Panc1 (cell line): Measurements from ENCODE around the gene RFTN1. TPM values are rescaled to one million over a fixed set of nuclear protein-coding genes. Genes with fewer than 3 reads are reported as not detected.

Experiments
- ATAC-seq: fragments of 200-7000 bp; cut with Tn5 transposase; 2 replicates; pipeline ENCODE4 v1.9.1; 2020; ENCODE audit warnings: mild to moderate bottlenecking, moderate library complexity
- BruUV-seq: library from RNA; stranded (reverse); fragments of 400-500 nt; replicated peaks from 2 replicates; lab custom pipeline; 2021; lab: Mats Ljungman, UMichigan
- CTCF ChIA-PET: fragments of 300-600 bp; sonication (Branson Sonifier 250); formaldehyde crosslinking; loops from one replicate; lab custom pipeline; 2022; ENCODE audit warnings: antibody characterized with exemption; lab: Charles Lee
- POLR2A ChIA-PET: fragments of 300-600 bp; sonication (Branson Sonifier 250); formaldehyde crosslinking; loops from one replicate; lab custom pipeline; 2022; ENCODE audit warnings: antibody characterized with exemption; lab: Charles Lee
- DNase-seq: peaks from one replicate; pipeline ENCODE4 v3.0.0-alpha.2; 2010; ENCODE audit warnings: low read depth, low spot score
- H3K27ac ChIP-seq: 2 replicates; pipeline ENCODE4 v1.5.1; 2011; ENCODE audit warnings: mild to moderate bottlenecking, low read length, inconsistent platforms
- H3K27me3 ChIP-seq: fragments of 200-500 bp; sonication (Bioruptor generic); 2 replicates; pipeline ENCODE4 v1.6.0; 2014; ENCODE audit warnings: low read length, inconsistent platforms; ENCODE audit not compliant: control insufficient read depth, insufficient read depth
- H3K36me3 ChIP-seq: fragments of 200-500 bp; sonication (Bioruptor generic); 2 replicates; pipeline ENCODE4 v1.5.1; 2014; ENCODE audit warnings: inconsistent platforms, mild to moderate bottlenecking, low read length, moderate library complexity; ENCODE audit not compliant: control insufficient read depth, insufficient read depth
- H3K4me1 ChIP-seq: 2 replicates; pipeline ENCODE4 v1.5.1; 2011; ENCODE audit warnings: inconsistent platforms, mild to moderate bottlenecking, low read length, moderate library complexity; ENCODE audit not compliant: control insufficient read depth, insufficient read depth
- H3K4me3 ChIP-seq, 2 experiments: 2 replicates each; pipeline ENCODE4 v1.5.1; 2011 to 2012; ENCODE audit warnings: low read depth in 2 of 2, low read length in 2 of 2, mild to moderate bottlenecking in 2 of 2, inconsistent platforms in 1 of 2, moderate library complexity in 1 of 2
- H3K9me3 ChIP-seq: fragments of 200-500 bp; sonication (Bioruptor generic); 2 replicates; pipeline ENCODE4 v1.5.1; 2014; ENCODE audit warnings: low read depth, mild to moderate bottlenecking, inconsistent platforms, low read length, moderate library complexity; ENCODE audit not compliant: control insufficient read depth, insufficient read depth
- CTCF ChIP-seq: fragments of 450-650 bp; IDR thresholded peaks from 2 replicates; pipeline ENCODE4 v1.5.1; 2017; ENCODE audit warnings: mild to moderate bottlenecking
- POLR2AphosphoS5 ChIP-seq: IDR thresholded peaks from 2 replicates; pipeline ENCODE4 v1.6.1; 2012; ENCODE audit warnings: mild to moderate bottlenecking, low read depth, low read length, moderate library complexity
- REST ChIP-seq, 2 experiments: IDR thresholded peaks; 2 replicates each; pipeline ENCODE4 v1.6.1; 2011 to 2012; ENCODE audit warnings: low read depth in 2 of 2, control low read depth in 1 of 2, low read length in 1 of 2, mild to moderate bottlenecking in 1 of 2, moderate library complexity in 1 of 2; ENCODE audit not compliant: insufficient read depth in 1 of 2
- SIN3A ChIP-seq: IDR thresholded peaks from 2 replicates; pipeline ENCODE4 v1.6.1; 2012; ENCODE audit warnings: low read depth, mild to moderate bottlenecking, low read length, moderate library complexity, borderline replicate concordance; ENCODE audit not compliant: insufficient read depth
- TCF7L2 ChIP-seq: IDR thresholded peaks from 2 replicates; pipeline ENCODE4 v1.6.1; 2011; ENCODE audit warnings: mild to moderate bottlenecking, low read depth, low read length, inconsistent platforms
- in situ Hi-C: cut with HindIII; loops from 2 replicates; pipeline ENCODE4 v1.10.0; 2016; ENCODE audit warnings: low sequenced_read_pairs, low pct_unique_long_range_greater_than_20kb
- intact Hi-C: fragments of 100-400 bp; cut with micrococcal nuclease; formaldehyde crosslinking; loops from one replicate; pipeline ENCODE4 v1.10.0; 2022; ENCODE audit not compliant: unreplicated experiment
- total RNA-seq: library from RNA; stranded (reverse); gene quantifications from one replicate; pipeline ENCODE4 v1.2.1, GENCODE V29; 2021; ENCODE audit not compliant: unreplicated experiment

Gene RFTN1
- total RNA-seq, 1 experiment from 2014 or later = 0.90 TPM

- H3K4me3 ChIP-seq = no peak overlapping the region
- ATAC-seq (no peak), DNase-seq (no peak)
- no peaks in the 10 kb centered on the region for H3K4me1 ChIP-seq
- no peaks in the 10 kb centered on the region; the same call in 1 of the 2 replicates for H3K27me3 ChIP-seq
- TF ChIP-seq TCF7L2 = no peak
- CTCF ChIA-PET = no interaction called here
- POLR2A ChIA-PET = no interaction called here
- no peaks in the 10 kb centered on the region for H3K9me3 ChIP-seq
- in situ Hi-C loops (no loop called here), intact Hi-C loops (no loop called here)
- no peaks in the 10 kb centered on the region for H3K36me3 ChIP-seq
- no TSS peak for BruUV-seq
- H3K27ac ChIP-seq = no peak overlapping the region
Observed at GRCh38 chr3:16455001-16455400, 58.5 kb downstream of the RFTN1 start.

- Histone ChIP-seq H3K27ac (no peak overlapping the region), H3K9me3 (no peaks in the 10 kb centered on the region), H3K27me3 (no peaks in the 10 kb centered on the region), H3K36me3 (no peaks in the 10 kb centered on the region), H3K4me3 (no peak overlapping the region), H3K4me1 (no peaks in the 10 kb centered on the region)
- ATAC-seq = no peak
- POLR2A ChIA-PET = no interaction called here
- CTCF ChIA-PET = no interaction called here
- DNase-seq = no peak
- no TSS peak for BruUV-seq
- no peak for TF ChIP-seq REST (IDR thresholded peaks at IDR 0.05; ENCODE audit: insufficient read depth in 1 of 2, low read depth in 2 of 2, low read length in 1 of 2)
- no peak for TF ChIP-seq POLR2AphosphoS5
- no peak for TF ChIP-seq CTCF
- TF ChIP-seq SIN3A = no peak
- no peak for TF ChIP-seq TCF7L2
- intact Hi-C loops (no loop called here), in situ Hi-C loops (no loop called here)
Observed at GRCh38 chr3:16452261-16452660, 61.2 kb downstream of the RFTN1 start.

GRCh38 chr3:16449369-16449768 lies 64.1 kb downstream of the RFTN1 start:
- DNase-seq = no peak
- TF ChIP-seq TCF7L2 (no peak), POLR2AphosphoS5 (no peak), CTCF (no peak), REST (IDR thresholded peaks at IDR 0.05; ENCODE audit: insufficient read depth in 1 of 2, low read depth in 2 of 2, low read length in 1 of 2) (no peak), SIN3A (no peak)
- Histone ChIP-seq H3K4me3 (no peak overlapping the region), H3K4me1 (no peaks in the 10 kb centered on the region), H3K36me3 (no peaks in the 10 kb centered on the region), H3K9me3 (no peaks in the 10 kb centered on the region), H3K27me3 (no peaks in the 10 kb centered on the region), H3K27ac (no peak overlapping the region)
- POLR2A ChIA-PET = no interaction called here
- no TSS peak for BruUV-seq
- CTCF ChIA-PET = no interaction called here
- no peak for ATAC-seq
- intact Hi-C loops = no loop called here
- in situ Hi-C loops = no loop called here
